GM21723 (cell line): ENCODE data around the gene MGME1.
A peak's percentile ranks its signal among the peaks of the same experiment; 100 is the strongest.

Experiments
- ATAC-seq: cut with Tn5 transposase; IDR thresholded peaks from one replicate; pipeline ENCODE4 v1.9.1; 2021; ENCODE audit warnings: mild to moderate bottlenecking, moderate library complexity; ENCODE audit not compliant: unreplicated experiment

Gene MGME1

DNA sequence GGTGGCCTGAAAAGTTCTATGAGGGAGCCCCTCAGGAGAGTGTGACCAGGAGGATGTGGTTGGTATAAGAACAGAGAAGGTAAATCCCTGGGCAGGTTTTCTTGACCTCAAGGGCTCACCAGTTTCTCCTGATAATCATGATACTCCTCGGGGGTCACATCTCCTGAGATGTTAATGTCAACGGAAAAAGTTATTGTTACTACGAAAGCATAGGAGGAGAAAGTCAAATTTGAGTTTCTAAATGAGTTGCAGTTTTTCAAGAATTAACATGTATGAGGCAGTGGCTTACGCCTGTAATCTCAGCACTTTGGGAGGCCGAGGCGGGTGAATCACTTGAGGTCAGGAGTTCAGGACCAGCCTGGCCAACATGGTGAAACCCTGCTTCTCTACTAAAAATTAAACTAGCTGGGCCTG is 23.4 kb downstream of the MGME1 start:
- ATAC-seq = no peak

DNA sequence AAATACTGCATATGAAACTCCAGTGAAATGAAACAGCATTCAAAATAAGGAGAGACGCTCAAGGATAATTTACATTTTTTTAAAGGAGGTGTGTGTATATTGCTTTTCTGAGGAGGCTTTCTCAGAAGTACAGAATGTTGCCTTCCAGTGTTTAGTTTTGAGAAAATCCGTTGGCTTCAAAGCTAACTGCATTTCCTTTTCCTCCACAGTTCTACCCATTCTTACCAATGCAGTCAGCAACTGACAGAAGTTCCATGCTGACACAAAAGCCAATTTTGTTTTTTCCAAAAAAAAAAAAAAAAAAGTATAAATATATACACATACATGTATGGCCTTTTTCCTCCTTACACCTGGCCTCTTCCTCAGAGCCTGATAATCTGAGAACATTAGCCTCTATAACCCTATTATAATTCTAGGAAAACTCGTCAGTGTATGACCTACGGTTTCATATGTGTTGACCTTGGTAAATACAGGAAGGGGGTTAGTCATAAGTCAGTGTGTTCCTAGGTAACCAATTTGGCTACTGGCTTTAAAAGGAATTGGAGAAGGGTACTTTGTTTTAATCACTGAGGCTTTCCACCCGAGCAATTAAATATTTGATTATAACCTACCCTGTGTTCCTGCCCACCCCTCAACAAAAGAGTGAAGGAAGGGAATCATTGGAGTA is 24.2 kb downstream of the MGME1 start:
- ATAC-seq = no peak

DNA sequence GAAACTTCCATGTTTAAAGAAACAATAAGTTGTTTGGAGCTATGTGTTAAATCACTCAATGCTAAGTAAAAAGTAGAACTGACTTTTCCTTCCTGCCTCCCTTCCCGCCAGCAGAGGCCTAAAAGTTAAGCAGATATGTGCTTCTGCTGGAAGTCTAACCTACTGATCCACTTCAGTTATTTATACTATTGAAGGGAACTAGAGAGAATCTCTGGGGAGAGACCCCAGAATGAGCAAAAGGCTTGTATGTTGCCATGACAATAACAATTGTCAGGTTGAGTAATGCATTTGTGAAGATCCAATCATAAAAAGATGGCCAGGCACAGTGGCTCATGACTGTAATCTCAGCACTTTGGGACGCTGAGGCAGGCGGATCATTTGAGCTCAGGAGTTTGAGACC is 24.7 kb downstream of the MGME1 start:
- ATAC-seq = no peak

DNA sequence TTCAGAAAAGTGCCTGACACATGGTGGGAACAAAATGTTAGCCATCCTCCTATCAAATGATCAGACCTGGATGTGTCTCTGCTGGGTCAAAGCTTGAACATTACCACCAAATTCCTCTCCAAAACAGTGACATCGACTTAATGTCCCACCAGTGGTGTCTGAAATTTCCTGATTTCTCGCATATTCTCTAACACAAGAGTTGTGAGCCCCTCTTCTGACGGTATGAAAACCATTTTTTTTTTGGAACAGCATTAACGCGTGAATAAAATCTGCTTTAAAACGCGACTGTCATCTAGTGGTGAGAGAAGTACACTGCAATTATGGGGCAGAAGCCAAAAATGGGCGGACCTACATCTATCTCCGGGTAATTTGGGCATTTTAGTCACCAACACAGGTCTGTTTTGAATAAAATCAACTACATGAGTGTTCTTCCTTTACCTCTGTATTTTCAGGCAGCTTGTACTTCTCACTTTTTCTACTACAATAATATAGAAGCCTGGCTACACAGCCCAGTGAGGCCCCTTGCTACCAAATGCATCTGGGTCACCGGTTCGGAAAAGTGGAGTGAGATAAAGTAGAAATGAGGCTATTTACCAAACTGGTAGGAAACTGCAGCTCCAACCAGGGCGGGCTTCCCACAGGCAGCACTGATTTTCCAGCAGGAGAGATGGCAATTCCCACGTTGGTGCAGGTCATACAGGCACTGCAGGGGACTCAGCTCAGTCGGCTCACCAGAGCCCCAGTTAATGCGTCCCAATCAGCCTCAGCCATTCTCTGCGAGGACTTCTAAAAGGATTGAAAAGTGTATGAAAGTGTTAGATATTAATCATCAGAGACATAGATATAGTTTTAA is 27.4 kb downstream of the MGME1 start:
- peak; percentile 52 for ATAC-seq

DNA sequence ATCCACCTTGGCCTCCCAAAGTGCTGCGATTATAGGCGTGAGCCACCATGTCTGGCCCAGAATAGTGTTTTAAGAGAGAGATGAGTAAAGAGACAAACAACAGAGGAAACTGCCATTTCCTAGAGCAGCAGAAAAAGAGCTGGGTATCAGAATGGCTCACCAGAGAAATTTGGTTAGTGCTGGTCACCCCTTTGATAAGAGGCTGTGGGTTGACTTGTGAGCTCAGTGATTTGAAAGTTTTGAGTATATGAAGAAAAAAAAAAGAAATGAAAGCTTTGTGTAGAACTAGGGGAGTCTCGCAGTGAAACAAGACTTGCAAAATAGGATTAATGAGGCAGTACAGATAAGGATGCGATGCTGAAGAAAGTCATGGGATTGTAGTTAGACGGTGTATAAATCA is 29.6 kb downstream of the MGME1 start:
- no peak for ATAC-seq

GRCh38 chr20:17999566-17999965 is 30.7 kb downstream of the MGME1 start:
- ATAC-seq = no peak

GRCh38 chr20:18001131-18001921 is 32.5 kb downstream of the MGME1 start:
- no peak for ATAC-seq

DNA sequence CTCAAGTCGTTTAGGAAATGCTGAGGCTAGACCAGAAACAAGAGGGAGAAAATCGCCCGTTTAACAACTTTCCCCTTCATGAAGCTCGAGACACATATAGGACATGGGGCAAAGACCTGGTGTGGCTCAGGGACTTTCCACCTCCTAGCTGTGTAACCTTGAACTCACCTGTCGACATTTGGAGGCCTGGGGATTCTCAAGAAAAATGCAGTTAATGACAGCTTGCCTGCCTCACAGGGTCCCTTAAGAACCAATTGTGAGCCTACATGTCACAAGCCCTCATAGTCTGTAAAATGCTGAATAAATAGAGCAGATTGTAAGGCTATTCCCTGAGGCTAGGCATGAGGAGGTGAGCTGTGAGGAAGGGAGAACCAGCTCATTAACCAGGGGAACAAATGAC is 35.1 kb downstream of the MGME1 start:
- peak; percentile 41 for ATAC-seq

GRCh38 chr20:18004384-18005031 is 35.7 kb downstream of the MGME1 start:
- ATAC-seq = no peak

DNA sequence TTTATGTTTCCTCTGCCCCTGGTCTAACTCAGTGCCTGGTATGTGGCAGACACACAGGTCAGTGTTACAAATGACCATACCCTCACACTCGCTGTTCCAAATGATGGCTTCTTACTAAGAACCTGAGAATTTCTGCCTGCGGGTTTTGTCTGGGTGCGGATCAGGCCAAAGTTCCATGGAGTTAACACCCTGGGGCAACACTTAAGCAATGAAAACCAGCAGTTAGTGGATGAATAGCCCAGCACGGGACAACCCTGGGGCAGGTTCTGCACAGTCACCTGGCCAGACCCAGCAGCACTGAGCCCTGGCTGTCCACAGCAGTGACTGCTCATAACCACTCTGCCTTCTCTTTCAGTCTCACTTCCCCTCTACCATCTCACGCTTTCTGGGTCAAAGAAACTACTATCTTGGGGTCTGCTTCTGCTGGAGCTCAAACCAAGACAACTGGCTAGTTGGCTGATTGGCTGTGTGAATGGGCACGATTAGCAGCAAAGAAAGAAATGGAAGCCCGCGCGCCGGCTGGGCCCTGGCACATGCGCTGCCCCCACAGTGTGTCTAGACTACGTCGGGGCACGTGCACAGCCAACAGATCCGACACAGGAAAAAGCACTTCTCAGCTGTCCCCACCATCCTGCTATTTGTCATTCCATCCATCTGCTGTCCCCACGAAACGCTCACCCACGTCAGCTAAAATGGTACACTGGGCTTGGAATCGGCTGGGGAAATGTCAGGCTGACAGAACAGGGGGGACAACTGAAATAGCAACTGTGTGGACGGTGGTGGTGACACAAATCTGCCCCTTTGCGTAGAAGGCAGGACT is 36.6 kb downstream of the MGME1 start:
- peak; percentile 93 for ATAC-seq

GRCh38 chr20:18005990-18006364 is 37.2 kb downstream of the MGME1 start:
- no peak for ATAC-seq

DNA sequence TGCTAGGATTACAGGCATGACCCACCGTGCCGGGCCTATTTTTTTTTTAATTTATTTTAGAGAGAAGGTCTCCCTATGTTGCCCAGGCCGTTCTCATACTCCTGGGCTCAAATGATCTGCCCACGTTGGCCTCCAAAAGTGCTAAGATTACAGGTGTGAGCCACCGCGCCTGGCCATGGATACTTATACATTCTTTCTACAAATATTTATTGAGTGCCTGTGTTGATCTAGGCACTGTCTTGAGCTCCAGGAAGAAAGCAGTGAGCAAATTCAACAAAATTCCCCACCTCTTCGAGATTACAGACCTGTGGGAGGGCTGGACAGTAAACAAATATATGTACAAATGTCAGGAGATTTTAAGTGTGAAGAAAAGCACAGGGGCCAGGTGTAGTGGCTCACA is 37.9 kb downstream of the MGME1 start:
- no peak for ATAC-seq

GRCh38 chr20:18007534-18008292 is 38.9 kb downstream of the MGME1 start:
- no peak for ATAC-seq

GRCh38 chr20:18009116-18009515 is 40.3 kb downstream of the MGME1 start:
- ATAC-seq = no peak

- no peak for ATAC-seq
Measured at GRCh38 chr20:18011482-18011881, 42.7 kb downstream of the MGME1 start.

DNA sequence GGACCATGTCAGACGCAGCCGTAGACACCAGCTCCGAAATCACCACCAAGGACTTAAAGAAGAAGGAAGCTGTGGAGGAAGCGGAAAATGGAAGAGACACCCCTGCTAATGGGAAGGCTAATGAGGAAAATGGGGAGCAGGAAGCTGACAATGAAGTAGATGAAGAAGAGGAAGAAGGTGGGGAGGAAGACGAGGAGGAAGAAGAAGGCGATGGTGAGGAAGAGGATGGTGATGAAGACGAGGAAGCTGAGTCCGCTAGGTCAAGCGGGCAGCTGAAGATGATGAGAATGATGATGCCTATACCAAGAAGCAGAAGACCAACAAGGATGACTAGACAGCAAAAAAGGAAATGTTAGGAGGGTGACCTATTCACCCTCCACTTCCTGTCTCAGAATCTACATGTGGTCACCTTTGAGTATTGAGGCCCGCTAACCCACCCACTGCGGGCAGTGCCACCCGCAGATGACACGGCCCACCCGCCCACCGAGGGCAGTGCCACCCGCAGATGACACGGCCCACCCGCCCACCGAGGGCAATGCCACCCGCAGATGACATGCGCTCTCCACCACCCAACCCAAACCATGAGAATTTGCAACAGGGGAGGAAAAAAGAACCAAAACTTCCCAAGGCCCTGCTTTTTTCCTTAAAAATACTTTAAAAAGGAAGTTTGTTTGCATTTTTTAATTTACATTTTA is 43.3 kb downstream of the MGME1 start:
- ATAC-seq = no peak

DNA sequence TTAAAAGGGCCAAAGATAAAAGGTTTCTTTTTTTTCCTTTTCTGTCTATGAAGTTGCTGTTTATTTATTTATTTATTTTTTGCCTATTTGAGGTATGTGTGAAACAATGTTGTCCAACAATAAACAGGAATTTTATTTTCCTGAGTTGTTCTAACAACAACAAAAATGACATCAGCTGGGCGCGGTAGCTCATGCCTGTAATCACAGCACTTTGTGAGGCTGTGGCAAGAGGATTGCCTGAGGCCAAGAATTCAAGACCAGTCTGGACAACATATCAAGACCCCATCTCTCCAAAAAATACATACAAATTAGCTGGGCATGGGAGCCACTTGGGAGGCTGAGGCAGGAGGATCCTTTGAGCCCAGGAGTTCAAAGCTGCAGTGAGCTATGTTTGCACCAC is 44.1 kb downstream of the MGME1 start:
- no peak for ATAC-seq

- no peak for ATAC-seq
Measured at GRCh38 chr20:18014411-18014810, 45.6 kb downstream of the MGME1 start.

DNA sequence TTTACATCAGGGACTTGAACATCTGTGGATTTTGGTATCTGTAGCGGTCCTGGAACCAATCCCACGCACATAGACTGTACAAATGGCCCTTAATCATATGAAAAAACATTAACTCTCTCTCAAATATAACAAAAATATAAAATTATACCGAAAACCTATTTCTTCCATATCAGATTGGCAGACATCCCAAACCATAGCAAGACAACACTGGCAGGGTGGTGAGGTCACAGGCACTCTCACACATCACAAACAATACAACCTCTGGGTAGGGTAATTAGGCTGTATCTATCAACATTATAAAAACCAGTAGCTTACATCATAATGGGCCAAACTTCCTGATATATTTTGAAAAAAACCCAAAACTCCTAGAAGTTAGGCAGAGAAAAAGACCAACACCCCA is 48.0 kb downstream of the MGME1 start:
- no peak for ATAC-seq
